Myocyte (in vitro differentiated cells): ENCODE measurements around the gene GRN. TPM values are rescaled to one million over a fixed set of nuclear protein-coding genes. Genes with fewer than 3 reads are reported as not detected.

Source experiments
- total RNA-seq: library from RNA; depleted of rRNA; stranded (reverse); fragments of >200 nt; gene quantifications from 2 replicates; pipeline ENCODE4 v1.2.3, GENCODE V29; 2014

GRN gene
- total RNA-seq, 1 donor from 2014 or later = 337 TPM

Other genes starting within 250 kb of the GRN start
- 646 and 649 TPM in 2 replicates for gene HDAC5, start 221.7 kb upstream of the GRN start, total RNA-seq
- gene HROB, start 203.4 kb upstream of the GRN start, total RNA-seq = 0.45 and 1.4 TPM in 2 replicates
- gene ASB16, start 174.6 kb upstream of the GRN start, total RNA-seq = 4.0 and 7.8 TPM in 2 replicates
- 28.1 and 28.6 TPM in 2 replicates for gene TMUB2, start 158.3 kb upstream of the GRN start, total RNA-seq
- 55.4 and 60.5 TPM in 2 replicates for gene ATXN7L3, start 145.4 kb upstream of the GRN start, total RNA-seq
- 45.7 and 65.8 TPM in 2 replicates for gene UBTF, start 125.6 kb upstream of the GRN start, total RNA-seq
- not detected in 2 replicates for gene SLC4A1, start 77.2 kb upstream of the GRN start, total RNA-seq
- gene RUNDC3A, start 36.7 kb upstream of the GRN start, total RNA-seq = 0.40 and 0.62 TPM in 2 replicates
- 80.8 and 84.0 TPM in 2 replicates for gene SLC25A39, start 20.5 kb upstream of the GRN start, total RNA-seq
- 89.5 and 141 TPM in 2 replicates for gene FAM171A2, start 18.6 kb downstream of the GRN start, total RNA-seq
- 0.10 TPM in 1 of 2 replicates, not detected in the other for gene ITGA2B, start 44.3 kb downstream of the GRN start, total RNA-seq
- gene GPATCH8, start 158.1 kb downstream of the GRN start, total RNA-seq = 18.6 and 21.4 TPM in 2 replicates
- 15.5 and 18.5 TPM in 2 replicates for gene FZD2, start 212.2 kb downstream of the GRN start, total RNA-seq